Mesendoderm (in vitro differentiated cells): ENCODE results near the gene NR3C2.
A peak's percentile ranks its signal among the peaks of the same experiment; 100 is the strongest.

Experiments
- DNase-seq: peaks from one replicate; pipeline ENCODE4 v3.0.0; 2013
- H2AK5ac ChIP-seq: 2 replicates; pipeline ENCODE4 v1.6.1; 2013; ENCODE audit warnings: low read length, inconsistent platforms
- H2BK120ac ChIP-seq: 2 replicates; pipeline ENCODE4 v1.6.1; 2013; ENCODE audit warnings: low read depth, mild to moderate bottlenecking, low read length, moderate library complexity, mixed read lengths
- H2BK15ac ChIP-seq: replicated peaks from 2 replicates; pipeline ENCODE4 v1.6.1; 2013; ENCODE audit warnings: low read depth, mild to moderate bottlenecking, moderate library complexity
- H2BK5ac ChIP-seq: 2 replicates; pipeline ENCODE4 v1.6.1; 2013; ENCODE audit warnings: low read length, inconsistent platforms
- H3K18ac ChIP-seq: 2 replicates; pipeline ENCODE4 v1.6.1; 2013; ENCODE audit warnings: mild to moderate bottlenecking, low read length, mixed read lengths
- H3K23ac ChIP-seq: one replicate; pipeline ENCODE4 v1.6.1; 2013; ENCODE audit warnings: low read length
- H3K27ac ChIP-seq: 2 replicates; pipeline ENCODE4 v1.5.1; 2013; ENCODE audit warnings: low read depth, mild to moderate bottlenecking, inconsistent platforms, low read length, moderate library complexity
- H3K27me3 ChIP-seq: 2 replicates; pipeline ENCODE4 v1.6.1; 2013; ENCODE audit warnings: low read length, control low read depth, mild to moderate bottlenecking, inconsistent platforms; ENCODE audit not compliant: insufficient read depth, poor library complexity
- H3K36me3 ChIP-seq: 2 replicates; pipeline ENCODE4 v1.6.1; 2013; ENCODE audit warnings: low read length, inconsistent platforms; ENCODE audit not compliant: control insufficient read depth, insufficient read depth
- H3K4ac ChIP-seq: one replicate; pipeline ENCODE4 v1.6.1; 2013; ENCODE audit warnings: low read depth, mild to moderate bottlenecking, low read length, moderate library complexity
- H3K4me1 ChIP-seq: 2 replicates; pipeline ENCODE4 v1.6.1; 2013; ENCODE audit warnings: low read depth, low read length, inconsistent platforms; ENCODE audit not compliant: control insufficient read depth
- H3K4me2 ChIP-seq: 2 replicates; pipeline ENCODE4 v1.6.1; 2013; ENCODE audit warnings: low read length
- H3K4me3 ChIP-seq: 2 replicates; pipeline ENCODE4 v1.5.1; 2013; ENCODE audit warnings: mild to moderate bottlenecking, low read length
- H3K56ac ChIP-seq: one replicate; pipeline ENCODE4 v1.6.1; 2013; ENCODE audit warnings: low read length
- H3K79me1 ChIP-seq: 2 replicates; pipeline ENCODE4 v1.6.1; 2013; ENCODE audit warnings: low read length, inconsistent platforms
- H3K79me2 ChIP-seq: 2 replicates; pipeline ENCODE4 v1.6.1; 2013; ENCODE audit warnings: mild to moderate bottlenecking, low read length; ENCODE audit not compliant: control insufficient read depth, insufficient read depth
- H3K9ac ChIP-seq: 2 replicates; pipeline ENCODE4 v1.6.1; 2013; ENCODE audit warnings: low read length, inconsistent platforms
- H4K5ac ChIP-seq: one replicate; pipeline ENCODE4 v1.6.1; 2013; ENCODE audit warnings: low read length
- H4K8ac ChIP-seq: one replicate; pipeline ENCODE4 v1.6.1; 2013; ENCODE audit warnings: low read depth, mild to moderate bottlenecking, control low read depth, low read length, moderate library complexity
- WGBS: extraction: QIAGEN DNeasy Blood & Tissue Kit; methylation state at CpG from one replicate; pipeline ENCODE4 v1.1.7; 2013; ENCODE audit warnings: low lambda C conversion rate, missing lambda C conversion rate; ENCODE audit not compliant: insufficient coverage; ENCODE audit errors: extremely low coverage; 5-methylcytosine and 5-hydroxymethylcytosine counted together

Gene NR3C2

GRCh38 chr4:148057516-148057915 lies 384.7 kb downstream of the NR3C2 start:
- Histone ChIP-seq H2AK5ac (peak overlapping the region; percentile 25), H3K27me3 (no peaks in the 10 kb centered on the region), H3K9ac (no peak overlapping the region), H3K4me1 (peaks cover 29% of the 10 kb centered on the region), H4K8ac (no peak overlapping the region), H3K18ac (no peak overlapping the region), H3K79me2 (no peaks in the 10 kb centered on the region), H3K27ac (no peak overlapping the region), H2BK5ac (no peak overlapping the region), H3K4me3 (no peak overlapping the region), H3K79me1 (no peaks in the 10 kb centered on the region), H2BK120ac (no peak overlapping the region), H4K5ac (no peak overlapping the region), H3K56ac (no peak overlapping the region), H3K4me2 (no peak overlapping the region), H3K4ac (no peak overlapping the region), H3K36me3 (no peaks in the 10 kb centered on the region), H3K23ac (no peak overlapping the region), H2BK15ac (no peak overlapping the region)
- DNase-seq: no peak
- no CpG with 5 or more reads among the region's 5 CpGs for WGBS

GRCh38 chr4:148056879-148057278 lies 385.3 kb downstream of the NR3C2 start:
- no peak overlapping the region for H2BK15ac ChIP-seq
- H3K23ac ChIP-seq: no peak overlapping the region
- no peak overlapping the region for H3K27ac ChIP-seq
- no peak overlapping the region for H3K18ac ChIP-seq
- H3K4me2 ChIP-seq: no peak overlapping the region
- no peak overlapping the region for H3K4me3 ChIP-seq
- no peak overlapping the region for H2BK5ac ChIP-seq
- DNase-seq: peak; percentile 81
- H3K27me3 ChIP-seq: no peaks in the 10 kb centered on the region
- H3K4ac ChIP-seq: no peak overlapping the region
- H3K56ac ChIP-seq: no peak overlapping the region
- H2BK120ac ChIP-seq: no peak overlapping the region
- no peaks in the 10 kb centered on the region for H3K79me1 ChIP-seq
- no peaks in the 10 kb centered on the region for H3K79me2 ChIP-seq
- no peak overlapping the region for H3K9ac ChIP-seq
- no peak overlapping the region for H4K8ac ChIP-seq
- no peak overlapping the region for H4K5ac ChIP-seq
- H3K4me1 ChIP-seq: peaks cover 26% of the 10 kb centered on the region
- H2AK5ac ChIP-seq: no peak overlapping the region
- H3K36me3 ChIP-seq: no peaks in the 10 kb centered on the region
- no CpG with 5 or more reads among the region's 6 CpGs for WGBS

- H4K8ac ChIP-seq: no peak overlapping the region
- H3K9ac ChIP-seq: no peak overlapping the region
- no peak overlapping the region for H3K4me3 ChIP-seq
- H3K27ac ChIP-seq: no peak overlapping the region
- no peak overlapping the region for H2AK5ac ChIP-seq
- DNase-seq: no peak
- no peak overlapping the region for H3K23ac ChIP-seq
- peaks cover 30% of the 10 kb centered on the region for H3K4me1 ChIP-seq
- H3K18ac ChIP-seq: no peak overlapping the region
- H3K36me3 ChIP-seq: no peaks in the 10 kb centered on the region
- no peak overlapping the region for H3K4ac ChIP-seq
- no peak overlapping the region for H2BK5ac ChIP-seq
- H3K79me1 ChIP-seq: no peaks in the 10 kb centered on the region
- no peak overlapping the region for H3K56ac ChIP-seq
- no peaks in the 10 kb centered on the region for H3K27me3 ChIP-seq
- H3K79me2 ChIP-seq: no peaks in the 10 kb centered on the region
- H2BK120ac ChIP-seq: no peak overlapping the region
- no peak overlapping the region for H3K4me2 ChIP-seq
- no CpG with 5 or more reads among the region's 6 CpGs for WGBS
- H2BK15ac ChIP-seq: no peak overlapping the region
- no peak overlapping the region for H4K5ac ChIP-seq
These were observed 386.4 kb downstream of the NR3C2 start for GRCh38 chr4:148055844-148056243.

GRCh38 chr4:148054275-148054674 lies 387.9 kb downstream of the NR3C2 start:
- H2BK5ac ChIP-seq: no peak overlapping the region
- H3K27me3 ChIP-seq: no peaks in the 10 kb centered on the region
- H3K9ac ChIP-seq: no peak overlapping the region
- WGBS: no CpG with 5 or more reads among the region's 3 CpGs
- H3K4me2 ChIP-seq: no peak overlapping the region
- H4K5ac ChIP-seq: no peak overlapping the region
- no peak overlapping the region for H2AK5ac ChIP-seq
- H3K4ac ChIP-seq: no peak overlapping the region
- H4K8ac ChIP-seq: no peak overlapping the region
- no peak overlapping the region for H3K56ac ChIP-seq
- H3K79me2 ChIP-seq: no peaks in the 10 kb centered on the region
- H3K27ac ChIP-seq: no peak overlapping the region
- H3K79me1 ChIP-seq: no peaks in the 10 kb centered on the region
- H2BK15ac ChIP-seq: no peak overlapping the region
- H3K18ac ChIP-seq: no peak overlapping the region
- H2BK120ac ChIP-seq: no peak overlapping the region
- no peak for DNase-seq
- no peaks in the 10 kb centered on the region for H3K36me3 ChIP-seq
- H3K23ac ChIP-seq: no peak overlapping the region
- H3K4me3 ChIP-seq: no peak overlapping the region
- H3K4me1 ChIP-seq: peaks cover 22% of the 10 kb centered on the region

GRCh38 chr4:148053298-148054003 lies 388.8 kb downstream of the NR3C2 start:
- Histone ChIP-seq H3K18ac (no peak overlapping the region), H3K56ac (no peak overlapping the region), H3K4me2 (no peak overlapping the region), H2BK15ac (no peak overlapping the region), H3K79me2 (no peaks in the 10 kb centered on the region), H2BK120ac (no peak overlapping the region), H2AK5ac (no peak overlapping the region), H3K27ac (no peak overlapping the region), H3K27me3 (no peaks in the 10 kb centered on the region), H2BK5ac (no peak overlapping the region), H4K8ac (no peak overlapping the region), H3K9ac (no peak overlapping the region), H3K4ac (no peak overlapping the region), H3K23ac (no peak overlapping the region), H3K4me3 (no peak overlapping the region), H3K79me1 (no peaks in the 10 kb centered on the region), H3K4me1 (peaks cover 19% of the 10 kb centered on the region), H4K5ac (no peak overlapping the region), H3K36me3 (no peaks in the 10 kb centered on the region)
- DNase-seq: no peak
- no CpG with 5 or more reads among the region's 11 CpGs for WGBS

- H3K56ac ChIP-seq: no peak overlapping the region
- no peaks in the 10 kb centered on the region for H3K79me1 ChIP-seq
- peaks cover 17% of the 10 kb centered on the region for H3K4me1 ChIP-seq
- H3K9ac ChIP-seq: no peak overlapping the region
- no peak overlapping the region for H2BK15ac ChIP-seq
- H3K18ac ChIP-seq: no peak overlapping the region
- H3K27ac ChIP-seq: no peak overlapping the region
- H3K79me2 ChIP-seq: no peaks in the 10 kb centered on the region
- no peak overlapping the region for H2AK5ac ChIP-seq
- no peak overlapping the region for H2BK120ac ChIP-seq
- DNase-seq: peak; percentile 61
- no peak overlapping the region for H3K4me3 ChIP-seq
- no peak overlapping the region for H3K23ac ChIP-seq
- no peaks in the 10 kb centered on the region for H3K27me3 ChIP-seq
- no peak overlapping the region for H4K8ac ChIP-seq
- H3K36me3 ChIP-seq: no peaks in the 10 kb centered on the region
- no peak overlapping the region for H3K4ac ChIP-seq
- H4K5ac ChIP-seq: no peak overlapping the region
- no peak overlapping the region for H3K4me2 ChIP-seq
- no peak overlapping the region for H2BK5ac ChIP-seq
These were observed 389.8 kb downstream of the NR3C2 start for GRCh38 chr4:148052448-148052847.
